ENCODE measurements around the gene CNPY1.

DNA sequence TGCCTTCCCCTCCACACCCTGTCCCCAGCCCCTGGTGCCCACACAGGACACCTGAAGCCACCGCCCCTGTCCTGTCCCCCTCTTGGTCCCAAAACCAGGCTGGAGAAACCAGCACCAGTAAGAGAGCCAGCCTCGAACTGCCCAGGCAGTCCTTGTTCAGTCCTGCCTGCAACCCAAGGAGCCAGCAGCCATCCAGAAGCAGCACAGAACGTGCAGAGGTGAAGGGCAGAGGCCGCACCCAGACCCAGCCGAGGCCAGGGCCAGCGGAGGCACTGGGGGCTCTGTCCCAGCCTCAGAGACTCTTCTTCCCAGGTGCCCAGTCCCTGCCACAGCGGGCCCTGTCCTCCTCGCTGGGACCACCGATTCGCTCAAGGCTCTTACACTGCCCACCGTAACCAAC lies 23.3 kb upstream of the CNPY1 start:
- TF ChIP-seq CTCF (IDR thresholded peaks at IDR 0.05 in 4 of 5, conservative IDR thresholded peaks at IDR 0.05 in 1 of 5) (no peak), POLR2A (IDR thresholded peaks at IDR 0.05) (no peak)

All from gastrocnemius medialis (tissue), 4 donors.